Gastrocnemius medialis (tissue), 4 donors: ENCODE results near the gene FTCD. TPM values are rescaled to one million over a fixed set of nuclear protein-coding genes. Genes with fewer than 3 reads are reported as not detected.
"Not testable (repeated sequence)": the region's sequence is repeated elsewhere in the genome, so short reads cannot be mapped to it uniquely, and the experiment has no call there.

Experiments
- ATAC-seq, 2 donors: fragments of 150-250 bp; one replicate each; pipeline ENCODE4 v1.9.1; 2016
- DNase-seq, 2 donors: peaks; one replicate each; pipeline ENCODE4 v3.0.0-alpha.2; 2019
- H3K27ac ChIP-seq, 4 donors: fragments of 200-600 bp; sonication (generic); 1 replicate in 1 of 4; 2 replicates in 3 of 4; pipeline ENCODE4 v1.5.1; 2016 to 2018; ENCODE audit warnings: mild to moderate bottlenecking in 2 of 4, moderate library complexity in 1 of 4
- H3K27me3 ChIP-seq, 3 donors: fragments of 200-600 bp; sonication (generic) in 2 of 3; 1 replicate in 1 of 3; 2 replicates in 2 of 3; pipeline versions ENCODE4 v1.5.1 to v1.6.0; 2016 to 2019; ENCODE audit warnings: mild to moderate bottlenecking in 1 of 3, moderate library complexity in 1 of 3
- H3K36me3 ChIP-seq, 2 donors: fragments of 200-600 bp; sonication (generic) in 1 of 2; one replicate each; pipeline ENCODE4 v1.5.1; 2017 to 2018
- H3K4me1 ChIP-seq, 2 donors: fragments of 200-600 bp; sonication (generic) in 1 of 2; one replicate each; pipeline ENCODE4 v1.5.1; 2016 to 2017; ENCODE audit warnings: mild to moderate bottlenecking in 2 of 2
- H3K4me3 ChIP-seq, 4 donors: fragments of 200-600 bp; sonication (generic) in 3 of 4; 1 replicate in 1 of 4; 2 replicates in 3 of 4; pipeline ENCODE4 v1.5.1; 2016 to 2019; ENCODE audit warnings: mild to moderate bottlenecking in 2 of 4
- H3K9me3 ChIP-seq, 3 donors: fragments of 200-600 bp; sonication (generic) in 2 of 3; 1 replicate in 1 of 3; 2 replicates in 2 of 3; pipeline ENCODE4 v1.5.1; 2016 to 2019
- CTCF ChIP-seq, 5 experiments: fragments of 450-650 bp in 3 of 5; fragments of 200-600 bp in 2 of 5; sonication (generic) in 2 of 5; IDR thresholded peaks in 4 of 5; conservative IDR thresholded peaks in 1 of 5; 1 replicate in 4 of 5; 2 replicates in 1 of 5; pipeline ENCODE4 v1.5.1; 2016 to 2019; ENCODE audit warnings: antibody characterized with exemption in 5 of 5, mild to moderate bottlenecking in 3 of 5, moderate library complexity in 3 of 5
- POLR2A ChIP-seq, 2 donors: fragments of 450-650 bp; IDR thresholded peaks; one replicate each; pipeline ENCODE4 v1.6.1; 2017; ENCODE audit warnings: antibody characterized with exemption in 2 of 2, mild to moderate bottlenecking in 2 of 2, moderate library complexity in 2 of 2
- in situ Hi-C, 4 donors: fragments of 200-750 bp; cut with MboI; loops; one replicate each; pipeline versions ENCODE4 v1.15.0 to v1.8.0; 2017; ENCODE audit warnings: low sequenced_read_pairs in 4 of 4
- intact Hi-C: fragments of 100-400 bp; cut with DNase I; formaldehyde crosslinking; loops from one replicate; pipeline ENCODE4 v1.15.1; 2023; ENCODE audit warnings: low total_unique reads
- total RNA-seq, 4 donors: library from RNA; depleted of rRNA; stranded (reverse); fragments of >200 nt; gene quantifications; one replicate each; pipeline versions ENCODE4 v1.1.0 to v1.2.3, GENCODE V29; 2016

FTCD gene
- total RNA-seq, 4 donors from 2014 or later, result 0.33 to 0.95 TPM; not detected in 2

- ATAC-seq, result no peak
- TF ChIP-seq CTCF (IDR thresholded peaks at IDR 0.05 in 4 of 5, conservative IDR thresholded peaks at IDR 0.05 in 1 of 5) (no peak), POLR2A (IDR thresholded peaks at IDR 0.05) (no peak)
- in situ Hi-C loops (no loop called here), intact Hi-C loops (loop anchor here (5.0 kb wide), 2 partner anchors 143 to 178 kb away; partner anchors contain the start of genes C21orf58, MCM3AP, PCNT and YBEY)
- Histone ChIP-seq H3K4me3 (no peak overlapping the region), H3K36me3 (no peaks in the 10 kb centered on the region), H3K9me3 (no peaks in the 10 kb centered on the region), H3K4me1 (no peaks in the 10 kb centered on the region), H3K27ac (no peak overlapping the region), H3K27me3 (no peaks in the 10 kb centered on the region)
- no peak for DNase-seq
Observed at GRCh38 chr21:46144464-46145070, 10.8 kb downstream of the FTCD start.

- in situ Hi-C loops, result no loop called here
- Histone ChIP-seq H3K36me3 (no peaks in the 10 kb centered on the region), H3K4me1 (no peaks in the 10 kb centered on the region), H3K4me3 (no peak overlapping the region), H3K27me3 (no peaks in the 10 kb centered on the region), H3K9me3 (no peaks in the 10 kb centered on the region), H3K27ac (no peak overlapping the region)
- DNase-seq, result no peak
- intact Hi-C loops, result loop anchor here (5.0 kb wide), 2 partner anchors 144 to 179 kb away; partner anchors contain the start of genes C21orf58, MCM3AP, PCNT and YBEY
- no peak for ATAC-seq
- no peak for TF ChIP-seq CTCF (IDR thresholded peaks at IDR 0.05 in 4 of 5, conservative IDR thresholded peaks at IDR 0.05 in 1 of 5)
- TF ChIP-seq POLR2A (IDR thresholded peaks at IDR 0.05), result no peak
Observed at GRCh38 chr21:46142582-46143473, 12.6 kb downstream of the FTCD start.

GRCh38 chr21:46141767-46142581 is 13.4 kb downstream of the FTCD start:
- Histone ChIP-seq H3K27ac (no peak overlapping the region), H3K9me3 (no peaks in the 10 kb centered on the region), H3K36me3 (no peaks in the 10 kb centered on the region), H3K27me3 (no peaks in the 10 kb centered on the region), H3K4me3 (no peak overlapping the region), H3K4me1 (no peaks in the 10 kb centered on the region)
- in situ Hi-C loops, result no loop called here
- intact Hi-C loops, result loop anchor here (5.0 kb wide), 2 partner anchors 145 to 180 kb away; partner anchors contain the start of genes C21orf58, MCM3AP, PCNT and YBEY
- ATAC-seq (no peak), DNase-seq (no peak)
- TF ChIP-seq POLR2A (IDR thresholded peaks at IDR 0.05), result no peak
- no peak for TF ChIP-seq CTCF (IDR thresholded peaks at IDR 0.05 in 4 of 5, conservative IDR thresholded peaks at IDR 0.05 in 1 of 5)

DNA sequence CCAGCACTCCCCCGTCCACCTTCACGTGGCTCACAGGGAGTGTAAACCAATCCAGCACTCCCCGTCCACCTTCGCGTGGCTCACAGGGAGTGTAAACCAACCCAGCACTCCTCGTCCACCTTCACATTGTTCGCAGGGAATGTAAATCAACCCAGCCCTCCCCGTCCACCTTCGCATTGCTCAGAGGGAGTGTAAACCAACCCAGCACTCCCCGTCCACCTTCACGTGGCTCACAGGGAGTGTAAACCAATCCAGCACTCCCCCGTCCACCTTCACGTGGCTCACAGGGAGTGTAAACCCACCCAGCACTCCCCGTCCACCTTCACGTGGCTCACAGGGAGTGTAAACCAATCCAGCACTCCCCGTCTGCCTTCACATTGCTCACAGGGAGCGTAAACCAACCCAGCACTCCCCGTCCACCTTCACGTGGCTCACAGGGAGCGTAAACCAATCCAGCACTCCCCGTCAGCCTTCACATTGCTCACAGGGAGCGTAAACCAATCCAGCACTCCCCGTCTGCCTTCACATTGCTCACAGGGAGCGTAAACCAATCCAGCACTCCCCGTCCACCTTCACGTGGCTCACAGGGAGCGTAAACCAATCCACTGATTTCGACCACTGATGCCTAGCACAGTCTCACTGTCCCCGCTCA is 14.9 kb downstream of the FTCD start:
- intact Hi-C loops, result loop anchor here (5.0 kb wide), 2 partner anchors 147 to 182 kb away; partner anchors contain the start of genes C21orf58, MCM3AP, PCNT and YBEY
- H3K27ac ChIP-seq, in situ Hi-C loops, H3K36me3 ChIP-seq, ATAC-seq, H3K9me3 ChIP-seq, H3K4me1 ChIP-seq, DNase-seq, H3K4me3 ChIP-seq, H3K27me3 ChIP-seq: not testable (repeated sequence)
